Tibial nerve (tissue), 4 donors: Measurements from ENCODE around the gene TCP11L2. TPM values are rescaled to one million over a fixed set of nuclear protein-coding genes. Genes with fewer than 3 reads are reported as not detected.

Source experiments
- DNase-seq, 2 donors: peaks; one replicate each; pipeline ENCODE4 v3.0.0-alpha.2; 2019; ENCODE audit warnings: low spot score in 2 of 2
- H3K27ac ChIP-seq, 4 donors: fragments of 200-600 bp; sonication (generic) in 3 of 4; one replicate each; pipeline ENCODE4 v1.5.1; 2017 to 2019; ENCODE audit warnings: mild to moderate bottlenecking in 1 of 4
- H3K27me3 ChIP-seq, 2 donors: fragments of 200-600 bp; sonication (generic) in 1 of 2; one replicate each; pipeline versions ENCODE4 v1.5.1 to v1.6.0; 2017 to 2019
- H3K36me3 ChIP-seq, 3 donors: fragments of 200-600 bp; sonication (generic); one replicate each; pipeline ENCODE4 v1.5.1; 2018 to 2019
- H3K4me1 ChIP-seq, 4 donors: fragments of 200-600 bp; sonication (generic) in 3 of 4; one replicate each; pipeline ENCODE4 v1.5.1; 2017 to 2019
- H3K4me3 ChIP-seq, 4 donors: fragments of 200-600 bp; sonication (generic) in 3 of 4; one replicate each; pipeline ENCODE4 v1.5.1; 2017 to 2019; ENCODE audit warnings: mild to moderate bottlenecking in 1 of 4, moderate library complexity in 1 of 4
- H3K9me3 ChIP-seq, 4 donors: fragments of 200-600 bp; sonication (generic) in 3 of 4; one replicate each; pipeline ENCODE4 v1.5.1; 2017 to 2019
- CTCF ChIP-seq, 5 experiments: fragments of 200-600 bp in 3 of 5; fragments of 450-650 bp in 2 of 5; sonication (generic) in 3 of 5; IDR thresholded peaks; one replicate each; pipeline ENCODE4 v1.5.1; 2016 to 2019; ENCODE audit warnings: antibody characterized with exemption in 5 of 5, mild to moderate bottlenecking in 3 of 5, moderate library complexity in 2 of 5
- EP300 ChIP-seq, 2 donors: sonication (generic); formaldehyde crosslinking; IDR thresholded peaks; one replicate each; pipeline ENCODE4 v1.6.1; 2017; ENCODE audit warnings: antibody characterized with exemption in 2 of 2, mild to moderate bottlenecking in 1 of 2
- POLR2A ChIP-seq, 2 donors: fragments of 450-650 bp; IDR thresholded peaks; one replicate each; pipeline ENCODE4 v1.6.1; 2017; ENCODE audit warnings: antibody characterized with exemption in 2 of 2, mild to moderate bottlenecking in 2 of 2, moderate library complexity in 2 of 2
- WGBS, 2 donors: methylation state at CpG; one replicate each; pipeline ENCODE4 v1.1.5; 2018; 5-methylcytosine and 5-hydroxymethylcytosine counted together
- small RNA-seq: library from RNA; depleted of rRNA; stranded (forward); fragments of <200 nt; gene quantifications from one replicate; pipeline ENCODE3, GENCODE V24; 2016
- total RNA-seq, 4 donors: library from RNA; depleted of rRNA; stranded (reverse); fragments of >200 nt; gene quantifications; one replicate each; pipeline ENCODE4 v1.1.0, GENCODE V29; 2016

Gene TCP11L2
- total RNA-seq, 4 donors from 2014 or later: 21.6 to 34.9 (median 29.8) TPM

DNA sequence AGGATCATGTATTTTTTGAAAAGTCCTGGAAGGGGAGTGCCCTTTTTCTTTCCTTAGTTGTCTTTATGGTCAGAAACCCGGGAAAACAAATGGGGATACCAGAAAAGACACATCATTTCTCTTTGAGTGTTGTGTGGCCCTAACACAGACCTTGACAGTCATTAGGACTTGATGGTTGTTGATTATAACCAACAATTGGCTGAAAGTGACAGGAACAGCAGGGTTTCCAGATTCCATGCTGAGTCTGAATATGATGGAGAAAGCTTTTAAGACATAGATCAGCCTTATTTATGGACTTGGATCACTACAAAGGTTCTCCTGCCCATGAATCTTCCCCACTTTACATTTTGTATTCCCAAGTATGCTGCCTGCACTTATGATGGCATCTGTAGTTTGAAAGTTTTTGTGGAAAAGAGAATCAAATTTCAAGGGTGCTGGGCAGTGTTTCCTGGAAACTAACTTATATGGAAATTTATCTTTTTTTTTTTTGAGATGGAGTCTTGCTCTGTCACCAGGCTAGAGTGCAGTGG lies 85.4 kb downstream of the TCP11L2 start:
- Histone ChIP-seq H3K4me1 (no peaks in the 10 kb centered on the region), H3K36me3 (peaks cover 0 to 33% (median 0%) of the 10 kb centered on the region in 3 donors), H3K4me3 (no peak overlapping the region), H3K27me3 (no peaks in the 10 kb centered on the region), H3K9me3 (no peaks in the 10 kb centered on the region), H3K27ac (no peak overlapping the region)
- no peak for DNase-seq
- 50 to 52% methylated on average over 1 of the region's 1 CpG for WGBS, 2 donors
- TF ChIP-seq EP300 (IDR thresholded peaks at IDR 0.05) (no peak), CTCF (IDR thresholded peaks at IDR 0.05) (no peak), POLR2A (IDR thresholded peaks at IDR 0.05) (no peak)

DNA sequence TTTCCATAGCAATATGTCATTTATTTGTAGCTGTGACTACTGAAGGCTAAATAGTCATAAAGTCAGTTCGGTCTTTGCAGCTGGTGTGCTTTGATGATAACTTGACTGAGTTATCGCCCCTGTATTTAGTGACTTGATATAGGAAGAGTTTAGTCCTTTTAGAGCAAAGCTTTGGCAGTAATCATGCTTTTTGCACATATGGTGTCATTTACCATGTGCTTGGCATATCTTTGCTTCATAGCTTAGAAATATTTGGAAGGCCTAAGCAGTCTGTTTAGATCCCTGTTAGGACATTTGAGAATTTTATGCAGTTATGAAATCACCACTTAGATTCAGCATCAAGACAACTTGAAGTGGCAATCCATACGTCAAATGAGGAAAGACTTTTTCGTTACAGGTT lies 86.6 kb downstream of the TCP11L2 start:
- Histone ChIP-seq H3K4me3 (no peak overlapping the region), H3K9me3 (no peaks in the 10 kb centered on the region), H3K4me1 (no peaks in the 10 kb centered on the region), H3K27ac (no peak overlapping the region), H3K27me3 (no peaks in the 10 kb centered on the region), H3K36me3 (peaks cover 0 to 31% (median 0%) of the 10 kb centered on the region in 3 donors)
- WGBS, 2 donors: 86 to 89% methylated on average over 4 of the region's 4 CpGs
- DNase-seq: no peak
- TF ChIP-seq EP300 (IDR thresholded peaks at IDR 0.05) (no peak), CTCF (IDR thresholded peaks at IDR 0.05) (no peak), POLR2A (IDR thresholded peaks at IDR 0.05) (no peak)

- Histone ChIP-seq H3K4me3 (no peak overlapping the region), H3K4me1 (no peaks in the 10 kb centered on the region), H3K27me3 (no peaks in the 10 kb centered on the region), H3K9me3 (no peaks in the 10 kb centered on the region), H3K27ac (no peak overlapping the region), H3K36me3 (peaks cover 0 to 54% (median 0%) of the 10 kb centered on the region in 3 donors)
- TF ChIP-seq EP300 (IDR thresholded peaks at IDR 0.05): no peak
- TF ChIP-seq POLR2A (IDR thresholded peaks at IDR 0.05): no peak
- no peak for TF ChIP-seq CTCF (IDR thresholded peaks at IDR 0.05)
- 59 to 70% methylated on average over 1 of the region's 1 CpG for WGBS, 2 donors
- DNase-seq: no peak
Measured at GRCh38 chr12:106392759-106393158, 90.2 kb downstream of the TCP11L2 start.

Small RNAs within 50 kb of the gene (small RNA-seq; reads per million reads assigned to genes)
- not detected for gene RNU7-94P

Other genes with a start within 250 kb of the TCP11L2 start
- gene NUAK1, start 163.8 kb upstream of the TCP11L2 start, total RNA-seq: 10 to 100 TPM; 32.0 to 47.9 (median 33.5) TPM
- 10 to 100 TPM; 29.9 to 49.5 (median 38.7) TPM for gene CKAP4, start 54.7 kb upstream of the TCP11L2 start, total RNA-seq
- 10 to 100 TPM in 1 of 4 donors, 1 to 10 TPM in 3; 6.3 to 21.0 (median 7.7) TPM for gene POLR3B, start 55.0 kb downstream of the TCP11L2 start, total RNA-seq